ENCODE measurements around the gene RAB10.

DNA sequence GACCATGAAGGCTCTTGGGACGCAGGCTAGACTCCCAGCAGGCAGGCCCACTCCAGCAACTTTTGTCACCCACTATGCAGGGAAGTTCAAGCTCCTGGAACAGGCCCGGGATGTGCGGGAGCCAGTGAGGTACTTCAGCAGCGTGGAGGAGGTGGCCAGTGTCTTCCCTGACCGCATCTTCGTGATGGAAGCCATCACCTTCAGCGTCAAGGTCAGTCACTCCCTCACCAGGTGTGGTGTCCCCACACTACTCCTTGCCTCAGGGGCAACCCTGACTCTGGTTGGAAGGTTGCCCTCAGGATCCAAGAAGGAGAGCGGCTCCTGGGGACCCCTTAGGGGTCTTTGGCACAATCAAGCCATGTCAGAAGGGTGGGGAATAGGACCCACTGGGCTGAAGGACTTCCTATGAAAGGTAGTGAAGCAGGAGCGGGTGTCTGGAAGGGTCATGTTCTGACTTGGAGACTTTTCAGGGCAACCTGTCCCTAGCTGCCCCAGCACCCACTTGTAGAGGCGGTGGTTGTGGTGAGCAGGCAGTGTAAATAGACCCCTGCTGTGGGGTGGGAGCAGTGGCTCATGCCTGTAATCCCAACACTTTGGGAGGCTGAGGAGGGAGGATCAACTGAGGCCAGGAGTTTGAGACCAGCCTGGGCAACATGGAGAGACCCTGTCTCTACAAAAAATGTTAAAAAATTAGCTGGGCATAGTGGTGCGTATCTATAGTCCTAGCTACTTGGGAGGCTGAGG is 149.2 kb downstream of the RAB10 start:
- TF ChIP-seq PAX5 (IDR thresholded peaks at IDR 0.05; ENCODE audit: insufficient read depth, low read length, severe bottlenecking) (no peak), TAF1 (IDR thresholded peaks at IDR 0.05; ENCODE audit: low read depth, low read length) (no peak)

All from GM12891 (cell line).